ENCODE results near the gene PDX1.
A peak's percentile ranks its signal among the peaks of the same experiment; 100 is the strongest.

Gene PDX1

GRCh38 chr13:27919934-27920676, at the start of gene PDX1:
Gene PDX1 (plus strand): TSS chr13:27920000. CDS start chr13:27920139, 139 bp downstream.
- DNase-seq (ENCODE audit: low spot score) = no peak

- no peak for DNase-seq (ENCODE audit: low spot score)
These were observed 41.5 kb upstream of the PDX1 start for GRCh38 chr13:27878274-27878673.

GRCh38 chr13:27889471-27889870, 30.3 kb upstream of the PDX1 start:
- no peak for DNase-seq (ENCODE audit: low spot score)

- DNase-seq (ENCODE audit: low spot score) = no peak
These were observed 23.1 kb upstream of the PDX1 start for GRCh38 chr13:27896726-27897125.

- DNase-seq (ENCODE audit: low spot score) = no peak
These were observed 15.1 kb upstream of the PDX1 start for GRCh38 chr13:27904719-27905118.

- no peak for DNase-seq (ENCODE audit: low spot score)
These were observed 14.2 kb upstream of the PDX1 start for GRCh38 chr13:27905650-27906049.

- no peak for DNase-seq (ENCODE audit: low spot score)
These were observed 12.5 kb upstream of the PDX1 start for GRCh38 chr13:27907121-27907787.

GRCh38 chr13:27909378-27909777, 10.4 kb upstream of the PDX1 start:
- DNase-seq (ENCODE audit: low spot score) = no peak

- no peak for DNase-seq (ENCODE audit: low spot score)
These were observed 8.3 kb upstream of the PDX1 start for GRCh38 chr13:27911521-27911920.

GRCh38 chr13:27913160-27913559, 6.6 kb upstream of the PDX1 start:
- no peak for DNase-seq (ENCODE audit: low spot score)

GRCh38 chr13:27915301-27916207, 4.2 kb upstream of the PDX1 start:
- DNase-seq (ENCODE audit: low spot score) = no peak

- no peak for DNase-seq (ENCODE audit: low spot score)
These were observed 2.5 kb upstream of the PDX1 start for GRCh38 chr13:27917121-27917947.

- no peak for DNase-seq (ENCODE audit: low spot score)
These were observed 1.5 kb upstream of the PDX1 start for GRCh38 chr13:27918041-27918917.

GRCh38 chr13:27918918-27919658, 712 bp upstream of the PDX1 start:
- no peak for DNase-seq (ENCODE audit: low spot score)

GRCh38 chr13:27919659-27919933, 204 bp upstream of the PDX1 start:
- peak; percentile 81 for DNase-seq (ENCODE audit: low spot score)

GRCh38 chr13:27920677-27921420, 1.0 kb downstream of the PDX1 start:
- peak; percentile 51 for DNase-seq (ENCODE audit: low spot score)

GRCh38 chr13:27921421-27921960, 1.7 kb downstream of the PDX1 start:
- DNase-seq (ENCODE audit: low spot score) = no peak

GRCh38 chr13:27921961-27922882, 2.4 kb downstream of the PDX1 start:
- DNase-seq (ENCODE audit: low spot score) = no peak
